Measurements from ENCODE around the gene PSMG4.

Gene PSMG4

DNA sequence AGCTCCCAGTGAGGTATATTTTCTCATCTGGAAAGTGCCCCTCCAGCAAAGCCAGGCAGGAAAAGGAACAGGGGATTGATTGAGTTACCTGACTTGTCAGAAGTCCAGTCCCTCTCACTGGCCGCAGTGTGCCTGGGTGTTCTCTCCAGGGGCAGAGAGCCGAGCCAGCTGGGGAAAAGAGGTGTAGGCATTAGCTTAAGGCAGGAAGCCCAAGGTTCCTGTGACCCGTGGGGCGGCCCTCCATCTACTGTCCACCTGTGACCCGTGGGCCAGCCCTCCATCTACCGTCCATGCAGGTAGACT is 2.7 kb downstream of the PSMG4 start:
- Histone ChIP-seq H3K79me2 (ENCODE audit: insufficient read depth, low read depth) (peaks cover 66% of the 10 kb centered on the region), H3K36me3 (ENCODE audit: insufficient read depth) (no peaks in the 10 kb centered on the region), H3K4me1 (ENCODE audit: low read depth, poor library complexity, severe bottlenecking) (peaks cover 12% of the 10 kb centered on the region), H4K20me1 (ENCODE audit: insufficient read depth) (no peaks in the 10 kb centered on the region), H3K4me3 (IDR thresholded peaks at IDR 0.05; ENCODE audit: insufficient read depth, low read depth, low read length) (no peak overlapping the region), H3K9ac (no peak overlapping the region), H3K27me3 (ENCODE audit: insufficient read depth, low read depth) (no peaks in the 10 kb centered on the region), H2AFZ (ENCODE audit: low read depth) (no peak overlapping the region), H3K27ac (no peak overlapping the region), H3K4me2 (no peak overlapping the region; the same call in 1 of the 2 replicates)
- TF ChIP-seq, protein P1, sequence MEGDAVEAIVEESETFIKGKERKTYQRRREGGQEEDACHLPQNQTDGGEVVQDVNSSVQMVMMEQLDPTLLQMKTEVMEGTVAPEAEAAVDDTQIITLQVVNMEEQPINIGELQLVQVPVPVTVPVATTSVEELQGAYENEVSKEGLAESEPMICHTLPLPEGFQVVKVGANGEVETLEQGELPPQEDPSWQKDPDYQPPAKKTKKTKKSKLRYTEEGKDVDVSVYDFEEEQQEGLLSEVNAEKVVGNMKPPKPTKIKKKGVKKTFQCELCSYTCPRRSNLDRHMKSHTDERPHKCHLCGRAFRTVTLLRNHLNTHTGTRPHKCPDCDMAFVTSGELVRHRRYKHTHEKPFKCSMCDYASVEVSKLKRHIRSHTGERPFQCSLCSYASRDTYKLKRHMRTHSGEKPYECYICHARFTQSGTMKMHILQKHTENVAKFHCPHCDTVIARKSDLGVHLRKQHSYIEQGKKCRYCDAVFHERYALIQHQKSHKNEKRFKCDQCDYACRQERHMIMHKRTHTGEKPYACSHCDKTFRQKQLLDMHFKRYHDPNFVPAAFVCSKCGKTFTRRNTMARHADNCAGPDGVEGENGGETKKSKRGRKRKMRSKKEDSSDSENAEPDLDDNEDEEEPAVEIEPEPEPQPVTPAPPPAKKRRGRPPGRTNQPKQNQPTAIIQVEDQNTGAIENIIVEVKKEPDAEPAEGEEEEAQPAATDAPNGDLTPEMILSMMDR (conservative IDR thresholded peaks at IDR 0.05; ENCODE audit: low read depth, low read length): no peak

DNA sequence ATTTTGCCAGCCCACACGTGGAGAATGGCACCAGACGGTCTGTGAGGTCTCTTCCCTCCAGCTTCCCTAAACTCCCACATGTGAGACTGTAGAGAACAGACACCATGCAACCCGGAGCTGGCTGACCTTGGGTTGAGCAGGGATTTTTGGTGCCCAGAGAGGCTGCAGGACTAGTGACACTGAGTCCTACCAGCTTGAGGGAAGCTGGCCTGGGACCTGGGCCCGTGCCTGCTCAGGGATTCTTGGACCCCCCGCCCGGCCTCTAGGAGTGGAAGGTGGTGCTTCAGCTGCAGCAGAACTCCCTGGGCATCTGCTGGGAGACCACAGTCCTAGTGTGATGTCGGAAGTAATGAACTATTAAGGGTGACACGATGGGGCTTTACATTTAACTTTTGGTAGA is 3.2 kb downstream of the PSMG4 start:
- Histone ChIP-seq H3K36me3 (ENCODE audit: insufficient read depth) (no peaks in the 10 kb centered on the region), H3K4me2 (no peak overlapping the region), H2AFZ (ENCODE audit: low read depth) (no peak overlapping the region), H3K79me2 (ENCODE audit: insufficient read depth, low read depth) (peaks cover 66% of the 10 kb centered on the region), H3K9ac (no peak overlapping the region), H3K27me3 (ENCODE audit: insufficient read depth, low read depth) (no peaks in the 10 kb centered on the region), H3K4me3 (IDR thresholded peaks at IDR 0.05; ENCODE audit: insufficient read depth, low read depth, low read length) (no peak overlapping the region), H3K27ac (no peak overlapping the region), H4K20me1 (ENCODE audit: insufficient read depth) (no peaks in the 10 kb centered on the region), H3K4me1 (ENCODE audit: low read depth, poor library complexity, severe bottlenecking) (peaks cover 12% of the 10 kb centered on the region)
- TF ChIP-seq, protein P1 (conservative IDR thresholded peaks at IDR 0.05; ENCODE audit: low read depth, low read length): no peak

DNA sequence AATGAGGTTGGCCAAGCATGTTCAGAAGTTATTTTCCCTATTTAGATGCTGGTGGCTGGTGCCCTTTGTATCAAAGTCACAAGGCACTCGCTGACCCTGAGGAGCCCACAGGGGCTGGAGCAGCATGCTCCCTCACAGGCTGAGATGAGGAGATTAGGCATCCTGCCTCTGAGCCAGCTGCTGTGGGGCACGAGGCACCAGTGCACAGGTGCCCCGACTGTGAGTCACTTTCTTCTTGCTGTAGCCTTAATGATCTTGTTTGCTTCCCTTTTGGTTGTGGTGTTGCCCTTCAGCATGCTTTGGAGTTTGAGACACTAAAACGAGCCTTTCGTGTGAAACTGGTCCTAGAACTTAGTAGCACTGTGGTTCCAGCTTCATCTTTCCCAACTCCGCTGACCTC is 4.3 kb downstream of the PSMG4 start:
- H3K79me2 ChIP-seq (ENCODE audit: insufficient read depth, low read depth): peaks cover 66% of the 10 kb centered on the region
- H2AFZ ChIP-seq (ENCODE audit: low read depth): no peak overlapping the region
- H3K4me2 ChIP-seq: no peak overlapping the region
- peaks cover 12% of the 10 kb centered on the region for H3K4me1 ChIP-seq (ENCODE audit: low read depth, poor library complexity, severe bottlenecking)
- H3K27ac ChIP-seq: no peak overlapping the region
- no peaks in the 10 kb centered on the region for H3K27me3 ChIP-seq (ENCODE audit: insufficient read depth, low read depth)
- TF ChIP-seq, protein P1 (conservative IDR thresholded peaks at IDR 0.05; ENCODE audit: low read depth, low read length): no peak
- no peak overlapping the region for H3K4me3 ChIP-seq (IDR thresholded peaks at IDR 0.05; ENCODE audit: insufficient read depth, low read depth, low read length)
- no peak overlapping the region for H3K9ac ChIP-seq
- H4K20me1 ChIP-seq (ENCODE audit: insufficient read depth): no peaks in the 10 kb centered on the region
- no peaks in the 10 kb centered on the region for H3K36me3 ChIP-seq (ENCODE audit: insufficient read depth)

DNA sequence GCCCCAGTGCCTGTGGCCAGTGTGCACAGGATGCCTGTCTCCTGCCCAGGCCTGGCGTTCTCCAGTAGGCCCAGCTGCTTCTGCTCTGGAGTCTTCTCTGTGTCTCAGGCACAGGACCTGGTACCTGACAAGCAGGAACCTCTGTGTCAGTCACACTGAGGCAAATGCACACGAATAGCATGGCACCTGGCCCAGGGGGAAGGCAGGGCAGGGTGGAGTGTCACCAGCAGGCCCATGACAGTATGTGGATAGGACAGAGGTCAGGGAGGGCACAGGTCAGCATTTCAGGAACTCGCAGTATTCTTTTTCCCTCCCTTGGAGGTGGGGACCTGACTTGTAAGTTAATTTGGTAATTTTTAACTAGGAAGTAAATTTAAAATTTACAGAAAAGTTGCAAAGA is 5.6 kb downstream of the PSMG4 start:
- no peaks in the 10 kb centered on the region for H3K27me3 ChIP-seq (ENCODE audit: insufficient read depth, low read depth)

More for the DNA sequence above, 5.6 kb downstream of the PSMG4 start:
- Histone ChIP-seq H2AFZ (ENCODE audit: low read depth) (no peak overlapping the region), H3K9ac (no peak overlapping the region), H3K79me2 (ENCODE audit: insufficient read depth, low read depth) (peaks cover 62% of the 10 kb centered on the region), H3K4me1 (ENCODE audit: low read depth, poor library complexity, severe bottlenecking) (peaks cover 7% of the 10 kb centered on the region), H3K36me3 (ENCODE audit: insufficient read depth) (no peaks in the 10 kb centered on the region), H3K4me2 (no peak overlapping the region), H3K27ac (no peak overlapping the region), H4K20me1 (ENCODE audit: insufficient read depth) (no peaks in the 10 kb centered on the region), H3K4me3 (IDR thresholded peaks at IDR 0.05; ENCODE audit: insufficient read depth, low read depth, low read length) (no peak overlapping the region)
- TF ChIP-seq, protein P1 (conservative IDR thresholded peaks at IDR 0.05; ENCODE audit: low read depth, low read length): no peak
